Breast epithelium (tissue), 4 donors: ENCODE results near the gene POLR2C. TPM values are rescaled to one million over a fixed set of nuclear protein-coding genes. Genes with fewer than 3 reads are reported as not detected.
A peak's percentile ranks its signal among the peaks of the same experiment; 100 is the strongest.

Experiments used
- DNase-seq, 2 donors: peaks; one replicate each; pipeline ENCODE4 v3.0.0-alpha.2; 2019; ENCODE audit warnings: low spot score in 2 of 2
- H3K27ac ChIP-seq, 2 donors: fragments of 200-600 bp; sonication (generic) in 1 of 2; one replicate each; pipeline ENCODE4 v1.5.1; 2016 to 2019; ENCODE audit warnings: mild to moderate bottlenecking in 1 of 2
- H3K27me3 ChIP-seq, 2 donors: fragments of 200-600 bp; sonication (generic) in 1 of 2; one replicate each; pipeline versions ENCODE4 v1.5.1 to v1.6.0; 2017 to 2019; ENCODE audit warnings: control low read depth in 1 of 2, mild to moderate bottlenecking in 1 of 2
- H3K36me3 ChIP-seq: fragments of 200-600 bp; one replicate; pipeline ENCODE4 v1.5.1; 2019
- H3K4me1 ChIP-seq, 2 donors: fragments of 200-600 bp; sonication (generic); one replicate each; pipeline ENCODE4 v1.5.1; 2016 to 2019; ENCODE audit warnings: control low read depth in 1 of 2
- H3K4me3 ChIP-seq, 3 donors: fragments of 200-600 bp; sonication (generic); 1 replicate in 2 of 3; 2 replicates in 1 of 3; pipeline ENCODE4 v1.5.1; 2016 to 2019; ENCODE audit warnings: mild to moderate bottlenecking in 3 of 3, moderate library complexity in 2 of 3
- H3K9me3 ChIP-seq, 2 donors: fragments of 200-600 bp; sonication (generic) in 1 of 2; one replicate each; pipeline ENCODE4 v1.5.1; 2016 to 2019; ENCODE audit warnings: control low read depth in 1 of 2
- CTCF ChIP-seq, 3 donors: fragments of 450-650 bp; IDR thresholded peaks; one replicate each; pipeline ENCODE4 v1.5.1; 2016 to 2017; ENCODE audit warnings: antibody characterized with exemption in 3 of 3, mild to moderate bottlenecking in 3 of 3, moderate library complexity in 3 of 3
- POLR2A ChIP-seq: fragments of 450-650 bp; IDR thresholded peaks from one replicate; pipeline ENCODE4 v1.6.1; 2016; ENCODE audit warnings: antibody characterized with exemption, mild to moderate bottlenecking, moderate library complexity
- POLR2AphosphoS5 ChIP-seq, 3 donors: sonication (generic); formaldehyde crosslinking; IDR thresholded peaks; one replicate each; pipeline ENCODE4 v1.6.1; 2017; ENCODE audit warnings: antibody characterized with exemption in 3 of 3
- intact Hi-C: fragments of 100-400 bp; cut with DNase I; formaldehyde crosslinking; loops from one replicate; pipeline ENCODE4 v1.15.1; 2023; ENCODE audit warnings: low total_unique reads
- total RNA-seq, 3 donors: library from RNA; depleted of rRNA; stranded (reverse); fragments of >200 nt; gene quantifications; one replicate each; pipeline ENCODE4 v1.1.0, GENCODE V29; 2016

The POLR2C gene
- total RNA-seq, 3 donors from 2014 or later = 119 to 129 (median 127) TPM

GRCh38 chr16:57473906-57474305 is 11.4 kb downstream of the POLR2C start:
- Histone ChIP-seq H3K9me3 (no peaks in the 10 kb centered on the region), H3K4me1 (peaks cover 0 to under 1% of the 10 kb centered on the region in 2 donors), H3K4me3 (no peak overlapping the region), H3K36me3 (peaks cover 3% of the 10 kb centered on the region), H3K27me3 (no peaks in the 10 kb centered on the region), H3K27ac (no peak overlapping the region)
- intact Hi-C loops = no loop called here
- TF ChIP-seq POLR2AphosphoS5 (IDR thresholded peaks at IDR 0.05) (no peak), CTCF (IDR thresholded peaks at IDR 0.05) (no peak), POLR2A (no peak)
- DNase-seq = no peak

- Histone ChIP-seq H3K27ac (no peak overlapping the region), H3K9me3 (no peaks in the 10 kb centered on the region)
Observed at GRCh38 chr16:57474671-57475661, 12.5 kb downstream of the POLR2C start.

GRCh38 chr16:57475711-57476339 is 13.3 kb downstream of the POLR2C start:
- Histone ChIP-seq H3K4me1 (peaks cover 0 to 12% of the 10 kb centered on the region in 2 donors), H3K27me3 (no peaks in the 10 kb centered on the region), H3K27ac (peak overlapping the region in 1 of 2 donors; percentile 52), H3K4me3 (no peak overlapping the region), H3K36me3 (no peaks in the 10 kb centered on the region), H3K9me3 (no peaks in the 10 kb centered on the region)
- no peak for TF ChIP-seq POLR2A
- intact Hi-C loops = no loop called here
- peak in 1 of 2 donors; percentile 46 for DNase-seq

More at GRCh38 chr16:57474671-57475661, 12.5 kb downstream of the POLR2C start:
- Histone ChIP-seq H3K27me3 (no peaks in the 10 kb centered on the region), H3K36me3 (no peaks in the 10 kb centered on the region), H3K4me3 (no peak overlapping the region), H3K4me1 (peaks cover 0 to 11% of the 10 kb centered on the region in 2 donors)
- DNase-seq = peak in 1 of 2 donors; percentile 48
- intact Hi-C loops = no loop called here
- no peak for TF ChIP-seq CTCF (IDR thresholded peaks at IDR 0.05)
- no peak for TF ChIP-seq POLR2A
- TF ChIP-seq POLR2AphosphoS5 (IDR thresholded peaks at IDR 0.05) = no peak

- TF ChIP-seq POLR2A (no peak), CTCF (IDR thresholded peaks at IDR 0.05) (no peak)
- DNase-seq = peak in 1 of 2 donors; percentile 31
- H3K36me3 ChIP-seq = no peaks in the 10 kb centered on the region
- peak overlapping the region in 1 of 2 donors; percentile 52 for H3K27ac ChIP-seq
- peaks cover 0 to 12% of the 10 kb centered on the region in 2 donors for H3K4me1 ChIP-seq
- intact Hi-C loops = no loop called here
- H3K4me3 ChIP-seq = no peak overlapping the region
- H3K9me3 ChIP-seq = no peaks in the 10 kb centered on the region
- H3K27me3 ChIP-seq = no peaks in the 10 kb centered on the region
Observed at GRCh38 chr16:57476546-57477410, 14.3 kb downstream of the POLR2C start.

- no peaks in the 10 kb centered on the region for H3K27me3 ChIP-seq
- H3K36me3 ChIP-seq = no peaks in the 10 kb centered on the region
- H3K4me3 ChIP-seq = no peak overlapping the region
- no peak overlapping the region for H3K27ac ChIP-seq
- no peaks in the 10 kb centered on the region for H3K9me3 ChIP-seq
- peak in 1 of 2 donors; percentile 28 for DNase-seq
- peaks cover 0 to 12% of the 10 kb centered on the region in 2 donors for H3K4me1 ChIP-seq
- no peak for TF ChIP-seq CTCF (IDR thresholded peaks at IDR 0.05)
- no peak for TF ChIP-seq POLR2AphosphoS5 (IDR thresholded peaks at IDR 0.05)
- no peak for TF ChIP-seq POLR2A
- intact Hi-C loops = no loop called here
Observed at GRCh38 chr16:57477531-57478202, 15.2 kb downstream of the POLR2C start.
